Endothelial cell of umbilical vein (primary cell): ENCODE results near the gene CDC42. TPM values are rescaled to one million over a fixed set of nuclear protein-coding genes. Genes with fewer than 3 reads are reported as not detected.

ENCODE experiments used
- BruUV-seq: library from RNA; stranded (reverse); fragments of 400-500 nt; replicated peaks from 2 replicates; lab custom pipeline; 2021; lab: Mats Ljungman, UMichigan
- CTCF ChIA-PET: fragments of 300-600, 350-600 bp; sonication (Branson Sonifier 250); formaldehyde crosslinking; loops from one replicate; lab custom pipeline; 2021; ENCODE audit warnings: antibody characterized with exemption, inconsistent platforms; lab: Charles Lee
- POLR2A ChIA-PET: fragments of 300-600, 350-600 bp; sonication (Branson Sonifier 250); formaldehyde crosslinking; loops from one replicate; lab custom pipeline; 2021; ENCODE audit warnings: antibody characterized with exemption, inconsistent platforms; lab: Charles Lee
- DNase-seq: peaks from one replicate; pipeline ENCODE4 v3.0.0-alpha.2; 2011; ENCODE audit warnings: low read depth, low spot score
- FAIRE-seq: peaks from 2 replicates; lab custom pipeline; 2011; peaks lifted over from hg19 to GRCh38; lab: Jason Lieb, UNC
- H2AFZ ChIP-seq: 2 replicates; pipeline ENCODE4 v1.6.0; 2012; ENCODE audit warnings: low read depth, low read length, control low read depth, inconsistent platforms
- H3K27ac ChIP-seq: 2 replicates; pipeline ENCODE4 v1.5.1; 2011; ENCODE audit warnings: low read depth, mild to moderate bottlenecking, control low read depth, low read length, moderate library complexity; ENCODE audit not compliant: insufficient read depth
- H3K27me3 ChIP-seq, 2 experiments: 2 replicates each; pipeline versions ENCODE4 v1.6.0 to v1.6.1; 2011; ENCODE audit warnings: low read length in 2 of 2, mixed read lengths in 1 of 2; ENCODE audit not compliant: control insufficient read depth in 2 of 2, insufficient read depth in 2 of 2
- H3K36me3 ChIP-seq, 2 experiments: 2 replicates in 1 of 2; 3 replicates in 1 of 2; pipeline ENCODE4 v1.5.1; 2011; ENCODE audit warnings: low read length in 2 of 2, mild to moderate bottlenecking in 1 of 2, moderate library complexity in 1 of 2; ENCODE audit not compliant: control insufficient read depth in 2 of 2, insufficient read depth in 2 of 2; ENCODE audit errors: extremely low read depth in 1 of 2
- H3K4me1 ChIP-seq: 3 replicates; pipeline ENCODE4 v1.5.1; 2011; ENCODE audit warnings: mild to moderate bottlenecking, low read length; ENCODE audit not compliant: control insufficient read depth, insufficient read depth; ENCODE audit errors: extremely low read depth
- H3K4me2 ChIP-seq: 2 replicates; pipeline ENCODE4 v1.6.1; 2011; ENCODE audit warnings: low read length, control low read depth, mixed read lengths; ENCODE audit not compliant: insufficient read depth
- H3K4me3 ChIP-seq, 3 experiments: fragments of 200-600 bp in 1 of 3; sonication (generic), shearing (Covaris generic) in 1 of 3; replicated peaks in 1 of 3; 2 replicates each; pipeline ENCODE4 v1.5.1; 2011 to 2016; ENCODE audit warnings: control low read depth in 3 of 3, low read length in 3 of 3, mild to moderate bottlenecking in 2 of 3, inconsistent platforms in 1 of 3, low read depth in 1 of 3, moderate library complexity in 1 of 3; ENCODE audit not compliant: insufficient read depth in 1 of 3
- H3K79me2 ChIP-seq: 2 replicates; pipeline ENCODE4 v1.6.0; 2012; ENCODE audit warnings: low read length, inconsistent platforms; ENCODE audit not compliant: control insufficient read depth, insufficient read depth
- H3K9ac ChIP-seq: replicated peaks from 2 replicates; pipeline ENCODE3; 2011; ENCODE audit warnings: low read length, control low read depth; ENCODE audit not compliant: insufficient read depth; ENCODE audit errors: extremely low read depth
- H3K9me1 ChIP-seq: replicated peaks from 3 replicates; pipeline ENCODE4 v1.6.0; 2011; ENCODE audit warnings: mild to moderate bottlenecking, low read length; ENCODE audit not compliant: control insufficient read depth, insufficient read depth; ENCODE audit errors: extremely low read depth
- H3K9me3 ChIP-seq: replicated peaks from 2 replicates; pipeline ENCODE4 v1.5.1; 2012; ENCODE audit warnings: low read length, inconsistent platforms; ENCODE audit not compliant: control insufficient read depth, insufficient read depth
- H4K20me1 ChIP-seq: replicated peaks from 2 replicates; pipeline ENCODE3; 2011; ENCODE audit warnings: mild to moderate bottlenecking, low read length; ENCODE audit not compliant: control insufficient read depth, insufficient read depth; ENCODE audit errors: extremely low read depth
- EZH2 ChIP-seq: IDR thresholded peaks from 2 replicates; pipeline ENCODE4 v1.6.1; 2012; ENCODE audit warnings: borderline replicate concordance, low read depth, mild to moderate bottlenecking, moderate library complexity, low read length, inconsistent platforms; ENCODE audit not compliant: severe bottlenecking
- FOS ChIP-seq: IDR thresholded peaks from 2 replicates; pipeline ENCODE4 v1.6.1; 2011; ENCODE audit warnings: mild to moderate bottlenecking, low read length, moderate library complexity, borderline replicate concordance; ENCODE audit not compliant: insufficient read depth
- GATA2 ChIP-seq: IDR thresholded peaks from 2 replicates; pipeline ENCODE4 v1.7.0; 2011; ENCODE audit warnings: low read depth, mild to moderate bottlenecking, moderate library complexity, mixed read lengths, low read length; ENCODE audit not compliant: insufficient read length, insufficient read depth
- JUN ChIP-seq: IDR thresholded peaks from 2 replicates; pipeline ENCODE4 v1.6.1; 2011; ENCODE audit warnings: borderline replicate concordance, low read depth; ENCODE audit not compliant: insufficient read length, insufficient read depth
- MYC ChIP-seq: IDR thresholded peaks from one replicate; pipeline ENCODE4 v1.6.1; 2011; ENCODE audit warnings: mild to moderate bottlenecking, low read depth, low read length
- POLR2A ChIP-seq: IDR thresholded peaks from 2 replicates; pipeline ENCODE4 v1.6.1; 2012; ENCODE audit warnings: low read depth, mild to moderate bottlenecking, control low read depth, low read length
- POLR2AphosphoS5 ChIP-seq: IDR thresholded peaks from 2 replicates; pipeline ENCODE4 v1.6.1; 2012; ENCODE audit warnings: low read depth, mild to moderate bottlenecking, control low read depth, low read length, moderate library complexity; ENCODE audit not compliant: insufficient read depth
- dilution Hi-C: fragments of 300-500 bp; cut with MboI; formaldehyde crosslinking; loops from one replicate; pipeline ENCODE4 v1.15.0; 2019; ENCODE audit warnings: low sequenced_read_pairs; ENCODE audit not compliant: extremely low pct_ligation_motif_present
- intact Hi-C: fragments of 100-400 bp; cut with micrococcal nuclease; formaldehyde crosslinking; loops from one replicate; pipeline ENCODE4 v1.10.0; 2022
- polyA plus RNA-seq, 4 experiments: library from polyadenylated mRNA; depleted of rRNA in 3 of 4; stranded (reverse) in 3 of 4; unstranded in 1 of 4; fragments of >200 nt; gene quantifications; 2 replicates each; pipeline versions ENCODE4 v1.2.1 to v1.2.3, GENCODE V29; 2011 to 2012; ENCODE audit warnings: missing spikeins in 1 of 4
- total RNA-seq: library from RNA; stranded (reverse); gene quantifications from 2 replicates; pipeline ENCODE4 v1.2.3, GENCODE V29; 2021
- TF ChIP-seq, protein P1 (sequence below), 2 donors: IDR thresholded peaks; 1 replicate in 1 of 2; 2 replicates in 1 of 2; pipeline ENCODE4 v1.5.1; 2011; ENCODE audit warnings: low read length in 2 of 2, mild to moderate bottlenecking in 2 of 2, moderate library complexity in 2 of 2, control low read depth in 1 of 2, inconsistent platforms in 1 of 2, low read depth in 1 of 2; ENCODE audit not compliant: insufficient read depth in 1 of 2; ENCODE audit errors: extremely low read depth in 1 of 2
- TF ChIP-seq, protein P2 (sequence below): IDR thresholded peaks from 2 replicates; pipeline ENCODE4 v1.6.1; 2011; ENCODE audit not compliant: insufficient read depth, insufficient read length

The CDC42 gene
- total and polyA plus RNA-seq, 2 donors (not counting 3 experiments of a cell fraction or from before 2014, with no cell fraction given), result 199 to 381 TPM

DNA sequence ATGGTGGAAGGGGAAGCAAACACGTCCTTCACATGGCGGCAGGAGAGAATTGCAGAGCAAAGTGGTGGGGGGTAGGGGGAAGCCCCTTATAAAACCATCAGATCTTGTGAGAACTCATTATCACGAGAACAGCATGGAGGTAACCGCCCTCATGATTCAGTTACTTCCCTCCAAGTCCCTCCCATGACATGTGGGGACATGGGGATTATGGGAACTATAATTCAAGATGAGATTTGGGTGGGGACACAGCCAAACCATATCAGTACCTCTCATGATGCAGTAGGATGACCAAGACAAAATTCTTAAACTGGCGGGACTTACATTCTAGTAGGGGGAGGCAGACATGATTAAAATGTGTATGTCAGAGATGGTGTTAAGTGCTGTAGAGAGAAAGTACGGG lies 51.6 kb downstream of the CDC42 start:
- no peak overlapping the region for H3K4me2 ChIP-seq
- ChIA-PET CTCF (interaction anchor here (2.0 to 2.2 kb wide), 5 partner anchors 11 to 310 kb away, joined by 6 to 50 read pairs (median 31); no protein-coding TSS in a partner anchor), POLR2A (no interaction called here)
- peaks cover 6 to 7% of the 10 kb centered on the region in 2 experiments for H3K36me3 ChIP-seq
- H3K27me3 ChIP-seq, result no peaks in the 10 kb centered on the region
- no peak overlapping the region for H3K9ac ChIP-seq
- no peak overlapping the region for H3K4me3 ChIP-seq
- TF ChIP-seq JUN (no peak), POLR2AphosphoS5 (no peak), MYC (no peak), POLR2A (no peak), FOS (no peak), EZH2 (no peak), GATA2 (no peak)
- TF ChIP-seq, protein P1, sequence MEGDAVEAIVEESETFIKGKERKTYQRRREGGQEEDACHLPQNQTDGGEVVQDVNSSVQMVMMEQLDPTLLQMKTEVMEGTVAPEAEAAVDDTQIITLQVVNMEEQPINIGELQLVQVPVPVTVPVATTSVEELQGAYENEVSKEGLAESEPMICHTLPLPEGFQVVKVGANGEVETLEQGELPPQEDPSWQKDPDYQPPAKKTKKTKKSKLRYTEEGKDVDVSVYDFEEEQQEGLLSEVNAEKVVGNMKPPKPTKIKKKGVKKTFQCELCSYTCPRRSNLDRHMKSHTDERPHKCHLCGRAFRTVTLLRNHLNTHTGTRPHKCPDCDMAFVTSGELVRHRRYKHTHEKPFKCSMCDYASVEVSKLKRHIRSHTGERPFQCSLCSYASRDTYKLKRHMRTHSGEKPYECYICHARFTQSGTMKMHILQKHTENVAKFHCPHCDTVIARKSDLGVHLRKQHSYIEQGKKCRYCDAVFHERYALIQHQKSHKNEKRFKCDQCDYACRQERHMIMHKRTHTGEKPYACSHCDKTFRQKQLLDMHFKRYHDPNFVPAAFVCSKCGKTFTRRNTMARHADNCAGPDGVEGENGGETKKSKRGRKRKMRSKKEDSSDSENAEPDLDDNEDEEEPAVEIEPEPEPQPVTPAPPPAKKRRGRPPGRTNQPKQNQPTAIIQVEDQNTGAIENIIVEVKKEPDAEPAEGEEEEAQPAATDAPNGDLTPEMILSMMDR (IDR thresholded peaks at IDR 0.05; ENCODE audit: extremely low read depth in 1 of 2, insufficient read depth in 1 of 2, low read depth in 1 of 2, low read length in 2 of 2), result no peak
- TF ChIP-seq, protein P2, sequence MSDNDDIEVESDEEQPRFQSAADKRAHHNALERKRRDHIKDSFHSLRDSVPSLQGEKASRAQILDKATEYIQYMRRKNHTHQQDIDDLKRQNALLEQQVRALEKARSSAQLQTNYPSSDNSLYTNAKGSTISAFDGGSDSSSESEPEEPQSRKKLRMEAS, result no peak
- H3K9me3 ChIP-seq, result no peaks in the 10 kb centered on the region
- no peaks in the 10 kb centered on the region for H3K9me1 ChIP-seq
- FAIRE-seq (no peak), DNase-seq (no peak)
- no peak overlapping the region for H2AFZ ChIP-seq
- H3K4me1 ChIP-seq, result peaks cover 20% of the 10 kb centered on the region
- intact Hi-C loops, result no loop called here
- H3K79me2 ChIP-seq, result peaks cover 76% of the 10 kb centered on the region
- dilution Hi-C loops, result no loop called here
- no peak overlapping the region for H3K27ac ChIP-seq
- H4K20me1 ChIP-seq, result peaks cover 10% of the 10 kb centered on the region
- no TSS peak for BruUV-seq
